OCI-LY7 (cell line): Measurements from ENCODE around the gene CTNS. TPM values are rescaled to one million over a fixed set of nuclear protein-coding genes. Genes with fewer than 3 reads are reported as not detected.

Experiments used
- BruUV-seq: library from RNA; stranded (reverse); fragments of 400-500 nt; replicated peaks from 2 replicates; lab custom pipeline; 2021; lab: Mats Ljungman, UMichigan
- CTCF ChIA-PET: fragments of 300-600 bp; sonication (Branson Sonifier 250); formaldehyde crosslinking; loops from one replicate; lab custom pipeline; 2022; ENCODE audit warnings: antibody characterized with exemption; ENCODE audit not compliant: unreplicated experiment; lab: Charles Lee
- POLR2A ChIA-PET: fragments of 300-600 bp; sonication (Branson Sonifier 250); formaldehyde crosslinking; loops from one replicate; lab custom pipeline; 2022; ENCODE audit warnings: antibody characterized with exemption; lab: Charles Lee
- DNase-seq: peaks from one replicate; pipeline ENCODE4 v3.0.0-alpha.2; 2015; ENCODE audit warnings: low spot score
- H2AFZ ChIP-seq: fragments of 200-600 bp; sonication (generic), shearing (Covaris generic); 2 replicates; pipeline ENCODE4 v1.6.1; 2014; ENCODE audit warnings: mild to moderate bottlenecking, antibody characterized with exemption, low read length, moderate library complexity
- H3K27ac ChIP-seq: fragments of 200-600 bp; sonication (generic); 2 replicates; pipeline ENCODE4 v1.5.1; 2014; ENCODE audit warnings: mixed run types, low read depth, mild to moderate bottlenecking, moderate library complexity, low read length, inconsistent platforms; ENCODE audit not compliant: poor library complexity, severe bottlenecking
- H3K36me3 ChIP-seq: fragments of 200-600 bp; sonication (generic); 2 replicates; pipeline ENCODE4 v1.6.1; 2014; ENCODE audit warnings: mild to moderate bottlenecking, antibody characterized with exemption, low read length, moderate library complexity, mixed read lengths; ENCODE audit not compliant: insufficient read depth
- H3K4me1 ChIP-seq: fragments of 200-600 bp; sonication (generic); 2 replicates; pipeline ENCODE4 v1.5.1; 2014; ENCODE audit warnings: mild to moderate bottlenecking, low read length; ENCODE audit not compliant: insufficient read depth, poor library complexity, severe bottlenecking
- H3K4me2 ChIP-seq: fragments of 200-600 bp; sonication (generic); 2 replicates; pipeline ENCODE4 v1.6.1; 2014; ENCODE audit warnings: mild to moderate bottlenecking, low read length
- H3K4me3 ChIP-seq: fragments of 200-600 bp; sonication (generic); 2 replicates; pipeline ENCODE4 v1.5.1; 2014; ENCODE audit warnings: mild to moderate bottlenecking, low read depth, low read length; ENCODE audit not compliant: poor library complexity, severe bottlenecking
- H3K79me2 ChIP-seq: fragments of 200-600 bp; sonication (generic); 2 replicates; pipeline ENCODE4 v1.6.1; 2016; ENCODE audit warnings: low read depth, mild to moderate bottlenecking, low read length, moderate library complexity, mixed read lengths; ENCODE audit not compliant: insufficient read depth
- H3K9me2 ChIP-seq: fragments of 200-600 bp; sonication (generic); 2 replicates; pipeline ENCODE4 v1.6.1; 2016; ENCODE audit warnings: mild to moderate bottlenecking, low read length, mixed read lengths; ENCODE audit not compliant: insufficient read depth
- H3K9me3 ChIP-seq: fragments of 200-600 bp; sonication (generic); 2 replicates; pipeline ENCODE4 v1.6.1; 2014; ENCODE audit warnings: mild to moderate bottlenecking, mixed run types, low read length, mixed read lengths
- H4K20me1 ChIP-seq: fragments of 200-600 bp; sonication (generic); 2 replicates; pipeline ENCODE4 v1.6.1; 2014; ENCODE audit warnings: mild to moderate bottlenecking, antibody characterized with exemption, low read length, moderate library complexity, mixed read lengths; ENCODE audit not compliant: insufficient read depth
- EZH2phosphoT487 ChIP-seq: fragments of 200-600 bp; sonication (generic); IDR thresholded peaks from 2 replicates; pipeline ENCODE4 v1.6.1; 2018; ENCODE audit warnings: low read depth, borderline replicate concordance, mild to moderate bottlenecking, mixed run types, antibody characterized with exemption, low read length, moderate library complexity, mixed read lengths
- intact Hi-C: fragments of 100-400 bp; cut with micrococcal nuclease; formaldehyde crosslinking; loops from one replicate; pipeline ENCODE4 v1.10.0; 2022; ENCODE audit not compliant: unreplicated experiment
- total RNA-seq, 2 experiments: library from RNA; depleted of rRNA in 1 of 2; stranded (reverse); fragments of >200 nt in 1 of 2; shearing (Covaris generic) in 1 of 2; gene quantifications; 2 replicates each; pipeline ENCODE4 v1.2.3, GENCODE V29; 2014 to 2022
- TF ChIP-seq, protein P1 (sequence below): fragments of 200-600 bp; sonication (generic); conservative IDR thresholded peaks from 2 replicates; pipeline ENCODE4 v1.5.1; 2014; ENCODE audit warnings: mild to moderate bottlenecking, antibody characterized with exemption, low read length, moderate library complexity, mixed read lengths

CTNS gene
- total RNA-seq, 2 experiments from 2014 or later, result 5.6 to 13.6 TPM

DNA sequence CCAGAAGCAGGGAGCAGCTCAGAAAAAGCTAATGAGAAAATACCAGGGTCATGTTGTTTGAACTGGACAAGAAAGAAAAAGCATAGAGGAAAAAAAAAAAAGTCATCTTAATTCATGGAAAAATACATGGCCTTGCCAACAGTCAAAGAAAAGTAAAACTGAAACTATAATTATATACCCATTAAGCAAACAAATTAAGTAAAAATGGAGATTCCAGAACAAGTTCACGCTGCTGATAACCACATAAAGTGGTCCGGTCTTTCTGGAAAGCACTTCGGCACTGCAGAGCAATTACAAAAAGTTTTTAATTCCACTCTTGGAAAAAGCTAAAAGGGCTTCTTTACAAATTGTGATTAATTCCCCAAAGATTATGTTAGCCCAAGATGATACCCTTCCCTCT is 71.8 kb downstream of the CTNS start:
- CTCF ChIA-PET, result no interaction called here
- no peaks in the 10 kb centered on the region for H3K9me3 ChIP-seq
- no peaks in the 10 kb centered on the region for H3K79me2 ChIP-seq
- TF ChIP-seq EZH2phosphoT487, result no peak
- TF ChIP-seq, protein P1, sequence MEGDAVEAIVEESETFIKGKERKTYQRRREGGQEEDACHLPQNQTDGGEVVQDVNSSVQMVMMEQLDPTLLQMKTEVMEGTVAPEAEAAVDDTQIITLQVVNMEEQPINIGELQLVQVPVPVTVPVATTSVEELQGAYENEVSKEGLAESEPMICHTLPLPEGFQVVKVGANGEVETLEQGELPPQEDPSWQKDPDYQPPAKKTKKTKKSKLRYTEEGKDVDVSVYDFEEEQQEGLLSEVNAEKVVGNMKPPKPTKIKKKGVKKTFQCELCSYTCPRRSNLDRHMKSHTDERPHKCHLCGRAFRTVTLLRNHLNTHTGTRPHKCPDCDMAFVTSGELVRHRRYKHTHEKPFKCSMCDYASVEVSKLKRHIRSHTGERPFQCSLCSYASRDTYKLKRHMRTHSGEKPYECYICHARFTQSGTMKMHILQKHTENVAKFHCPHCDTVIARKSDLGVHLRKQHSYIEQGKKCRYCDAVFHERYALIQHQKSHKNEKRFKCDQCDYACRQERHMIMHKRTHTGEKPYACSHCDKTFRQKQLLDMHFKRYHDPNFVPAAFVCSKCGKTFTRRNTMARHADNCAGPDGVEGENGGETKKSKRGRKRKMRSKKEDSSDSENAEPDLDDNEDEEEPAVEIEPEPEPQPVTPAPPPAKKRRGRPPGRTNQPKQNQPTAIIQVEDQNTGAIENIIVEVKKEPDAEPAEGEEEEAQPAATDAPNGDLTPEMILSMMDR, result no peak
- TSS peak; percentile 54 for BruUV-seq
- H3K9me2 ChIP-seq, result no peaks in the 10 kb centered on the region
- no peaks in the 10 kb centered on the region for H4K20me1 ChIP-seq
- no peak overlapping the region for H2AFZ ChIP-seq
- peaks cover 15% of the 10 kb centered on the region for H3K36me3 ChIP-seq
- no peak overlapping the region for H3K4me3 ChIP-seq
- peak overlapping the region; percentile 54 for H3K4me2 ChIP-seq
- POLR2A ChIA-PET, result interaction anchor here (0.7 to 1.3 kb wide), 4 partner anchors 12 to 425 kb away, joined by 3 read pairs; partner anchors contain the start of gene HASPIN
- intact Hi-C loops, result no loop called here
- DNase-seq, result no peak
- H3K4me1 ChIP-seq, result peaks cover 52% of the 10 kb centered on the region
- peak overlapping the region; percentile 15 for H3K27ac ChIP-seq

DNA sequence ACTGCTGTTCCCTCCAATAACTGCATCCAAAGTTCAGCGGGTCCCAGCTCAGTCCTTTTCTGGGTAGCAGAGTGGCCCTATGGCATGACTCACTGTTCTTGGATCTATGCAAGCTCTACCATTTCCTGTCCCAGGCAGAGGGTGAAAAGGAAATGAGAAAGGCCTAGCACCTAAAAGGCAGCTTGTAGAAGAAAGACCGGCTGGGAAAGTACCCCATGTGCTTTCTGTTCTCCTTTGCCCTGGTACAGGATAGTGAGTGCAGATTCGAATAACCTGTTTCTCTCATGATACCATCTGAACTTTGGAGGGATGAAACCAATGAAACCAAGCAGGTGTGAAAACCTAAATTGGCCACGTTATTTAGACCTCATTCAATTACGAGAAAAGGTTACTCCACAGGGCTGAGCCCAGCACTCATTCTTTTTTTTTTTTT is 74.4 kb downstream of the CTNS start:
- no peaks in the 10 kb centered on the region for H3K9me3 ChIP-seq
- ChIA-PET CTCF (interaction anchor here (0.7 to 1.2 kb wide), 4 partner anchors 15 to 133 kb away, joined by 3 to 4 read pairs (median 4); partner anchors contain the start of gene P2RX5), POLR2A (interaction anchor here (0.6 to 2.6 kb wide), 6 partner anchors 12 to 1319 kb away, joined by 3 to 16 read pairs (median 6); partner anchors contain the start of gene P2RX5)
- peak overlapping the region; percentile 96 for H3K27ac ChIP-seq
- peak overlapping the region; percentile 52 for H3K4me3 ChIP-seq
- BruUV-seq, result no TSS peak
- peak; percentile 96 for DNase-seq
- H3K36me3 ChIP-seq, result peaks cover 38% of the 10 kb centered on the region
- no peaks in the 10 kb centered on the region for H3K9me2 ChIP-seq
- H3K79me2 ChIP-seq, result no peaks in the 10 kb centered on the region; the same call in 1 of the 2 replicates
- intact Hi-C loops, result loop anchor here (1.0 kb wide), 2 partner anchors 12 to 15 kb away; partner anchors contain the start of genes HASPIN and P2RX5
- H3K4me1 ChIP-seq, result peaks cover 70% of the 10 kb centered on the region
- no peak for TF ChIP-seq EZH2phosphoT487
- TF ChIP-seq, protein P1, result no peak
- no peaks in the 10 kb centered on the region for H4K20me1 ChIP-seq
- H2AFZ ChIP-seq, result no peak overlapping the region
- peak overlapping the region; percentile 77 for H3K4me2 ChIP-seq

Other genes with a start within 250 kb of the CTNS start
- gene OR1E1, start 238.3 kb upstream of the CTNS start, total RNA-seq (2014; rRNA removed; shearing (Covaris generic)), result not detected in 2 replicates
- not detected in 2 replicates for gene OR1E1, start 238.3 kb upstream of the CTNS start, total RNA-seq (2022)
- not detected in 2 replicates for gene OR3A3, start 225.4 kb upstream of the CTNS start, total RNA-seq (2014; rRNA removed; shearing (Covaris generic))
- gene OR3A3, start 225.4 kb upstream of the CTNS start, total RNA-seq (2022), result not detected in 2 replicates
- gene OR1E2, start 202.9 kb upstream of the CTNS start, total RNA-seq (2014; rRNA removed; shearing (Covaris generic)), result not detected in 2 replicates
- gene OR1E2, start 202.9 kb upstream of the CTNS start, total RNA-seq (2022), result not detected in 2 replicates
- not detected in 2 replicates for gene SPATA22, start 164.9 kb upstream of the CTNS start, total RNA-seq (2014; rRNA removed; shearing (Covaris generic))
- not detected in 2 replicates for gene SPATA22, start 164.9 kb upstream of the CTNS start, total RNA-seq (2022)
- gene ASPA, start 160.8 kb upstream of the CTNS start, total RNA-seq (2014; rRNA removed; shearing (Covaris generic)), result not detected in 2 replicates
- gene ASPA, start 160.8 kb upstream of the CTNS start, total RNA-seq (2022), result not detected in 2 replicates
- gene TRPV3, start 78.9 kb upstream of the CTNS start, total RNA-seq (2014; rRNA removed; shearing (Covaris generic)), result not detected in 2 replicates
- 0.06 TPM in 1 of 2 replicates, not detected in the other for gene TRPV3, start 78.9 kb upstream of the CTNS start, total RNA-seq (2022)
- gene TRPV1, start 27.3 kb upstream of the CTNS start, total RNA-seq (2014; rRNA removed; shearing (Covaris generic)), result 2.2 and 2.7 TPM in 2 replicates
- 2.9 and 4.5 TPM in 2 replicates for gene TRPV1, start 27.3 kb upstream of the CTNS start, total RNA-seq (2022)
- gene SHPK, start 510 bp upstream of the CTNS start, total RNA-seq (2014; rRNA removed; shearing (Covaris generic)), result 17.0 and 21.4 TPM in 2 replicates
- gene SHPK, start 510 bp upstream of the CTNS start, total RNA-seq (2022), result 15.7 and 16.9 TPM in 2 replicates
- gene TAX1BP3, start 31.8 kb downstream of the CTNS start, total RNA-seq (2014; rRNA removed; shearing (Covaris generic)), result 12.4 and 19.8 TPM in 2 replicates
- gene TAX1BP3, start 31.8 kb downstream of the CTNS start, total RNA-seq (2022), result 24.3 and 24.8 TPM in 2 replicates
- 32.5 and 36.0 TPM in 2 replicates for gene EMC6, start 32.1 kb downstream of the CTNS start, total RNA-seq (2014; rRNA removed; shearing (Covaris generic))
- 53.7 and 54.6 TPM in 2 replicates for gene EMC6, start 32.1 kb downstream of the CTNS start, total RNA-seq (2022)
- gene P2RX5, start 59.4 kb downstream of the CTNS start, total RNA-seq (2014; rRNA removed; shearing (Covaris generic)), result 143 and 150 TPM in 2 replicates
- gene P2RX5, start 59.4 kb downstream of the CTNS start, total RNA-seq (2022), result 173 and 195 TPM in 2 replicates
- gene HASPIN, start 87.1 kb downstream of the CTNS start, total RNA-seq (2014; rRNA removed; shearing (Covaris generic)), result 60.8 and 88.6 TPM in 2 replicates
- 66.2 and 71.3 TPM in 2 replicates for gene HASPIN, start 87.1 kb downstream of the CTNS start, total RNA-seq (2022)
- 57.3 and 61.2 TPM in 2 replicates for gene ITGAE, start 164.4 kb downstream of the CTNS start, total RNA-seq (2014; rRNA removed; shearing (Covaris generic))
- 51.2 and 52.2 TPM in 2 replicates for gene ITGAE, start 164.4 kb downstream of the CTNS start, total RNA-seq (2022)
- gene NCBP3, start 209.5 kb downstream of the CTNS start, total RNA-seq (2014; rRNA removed; shearing (Covaris generic)), result 24.5 and 56.5 TPM in 2 replicates
- gene NCBP3, start 209.5 kb downstream of the CTNS start, total RNA-seq (2022), result 45.7 and 47.8 TPM in 2 replicates